ENCODE results near the gene MLH1.

GRCh38 chr3:36991923-36992805 is 1.2 kb upstream of the MLH1 start:
- no peak for TF ChIP-seq POLR2A (IDR thresholded peaks at IDR 0.05)
- no peak for TF ChIP-seq CTCF (IDR thresholded peaks at IDR 0.05)
